HepG2 (cell line): ENCODE measurements around the gene GLIS1. TPM values are rescaled to one million over a fixed set of nuclear protein-coding genes. Genes with fewer than 3 reads are reported as not detected.

Source experiments
- ATAC-seq: fragments of 200-7000 bp; cut with Tn5 transposase; 3 replicates; pipeline ENCODE4 v1.9.1; 2020; ENCODE audit warnings: mild to moderate bottlenecking, moderate library complexity
- BruUV-seq: library from RNA; stranded (reverse); fragments of 400-500 nt; replicated peaks from 2 replicates; lab custom pipeline; 2021; lab: Mats Ljungman, UMichigan
- CTCF ChIA-PET: fragments of 300-600 bp; formaldehyde crosslinking; extraction: SDS; loops from one replicate; lab custom pipeline; 2021; ENCODE audit warnings: low total read pairs, inconsistent platforms, low intra/inter-chr PET ratio; lab: Yijun Ruan, JAX
- POLR2A ChIA-PET: fragments of 350-600 bp; sonication (Branson Sonifier 250); formaldehyde crosslinking; loops from one replicate; lab custom pipeline; 2020; ENCODE audit warnings: antibody characterized with exemption, inconsistent platforms; lab: Yijun Ruan, JAX
- DNase-seq: peaks from one replicate; pipeline ENCODE4 v3.0.0-alpha.2; 2015; ENCODE audit warnings: low spot score
- FAIRE-seq: peaks from 3 replicates; lab custom pipeline; 2011; peaks lifted over from hg19 to GRCh38; lab: Jason Lieb, UNC
- H2AFZ ChIP-seq: one replicate; pipeline ENCODE4 v1.6.1; 2011; ENCODE audit warnings: low read length, inconsistent platforms
- H3K27ac ChIP-seq: fragments of 300-600 bp; 3 replicates; pipeline ENCODE4 v1.8.0; 2011; ENCODE audit warnings: mixed run types, mild to moderate bottlenecking, mixed read lengths, low read length, inconsistent platforms; ENCODE audit not compliant: insufficient read depth; ENCODE audit errors: extremely low read length
- H3K27me3 ChIP-seq, 2 experiments: fragments of 200-600 bp in 1 of 2; 2 replicates in 1 of 2; 3 replicates in 1 of 2; pipeline versions ENCODE4 v1.6.0 to v1.8.0; 2011; ENCODE audit warnings: low read length in 2 of 2, mild to moderate bottlenecking in 2 of 2, moderate library complexity in 2 of 2, inconsistent platforms in 1 of 2; ENCODE audit not compliant: insufficient read depth in 2 of 2, control insufficient read depth in 1 of 2
- H3K36me3 ChIP-seq, 2 experiments: fragments of 200-600 bp in 1 of 2; replicated peaks in 1 of 2; 2 replicates in 1 of 2; 3 replicates in 1 of 2; pipeline versions ENCODE4 v1.5.1 to v1.8.0; 2011; ENCODE audit warnings: low read length in 2 of 2, inconsistent platforms in 1 of 2; ENCODE audit not compliant: insufficient read depth in 2 of 2, control insufficient read depth in 1 of 2
- H3K4me1 ChIP-seq: 2 replicates; pipeline ENCODE4 v1.5.1; 2012; ENCODE audit warnings: low read length, inconsistent platforms; ENCODE audit not compliant: insufficient read depth
- H3K4me2 ChIP-seq: 2 replicates; pipeline ENCODE4 v1.6.0; 2011; ENCODE audit warnings: low read depth, low read length, inconsistent platforms
- H3K4me3 ChIP-seq, 3 experiments: fragments of 200-600 bp in 1 of 3; sonication (generic), shearing (Covaris generic) in 1 of 3; replicated peaks in 1 of 3; 2 replicates each; pipeline ENCODE4 v1.5.1; 2011 to 2016; ENCODE audit warnings: low read length in 3 of 3, inconsistent platforms in 2 of 3, low read depth in 2 of 3, mild to moderate bottlenecking in 2 of 3, control low read depth in 1 of 3, mixed read lengths in 1 of 3; ENCODE audit not compliant: insufficient read depth in 1 of 3
- H3K79me2 ChIP-seq: one replicate; pipeline ENCODE4 v1.6.1; 2011; ENCODE audit warnings: low read length, inconsistent platforms; ENCODE audit not compliant: insufficient read depth
- H3K9ac ChIP-seq: 2 replicates; pipeline ENCODE4 v1.6.0; 2011; ENCODE audit warnings: mild to moderate bottlenecking, low read depth, low read length, inconsistent platforms; ENCODE audit not compliant: insufficient read depth
- H3K9me3 ChIP-seq: 2 replicates; pipeline ENCODE4 v1.5.1; 2012; ENCODE audit warnings: mild to moderate bottlenecking, low read length
- H4K20me1 ChIP-seq: 2 replicates; pipeline ENCODE4 v1.6.0; 2011; ENCODE audit warnings: inconsistent platforms, mild to moderate bottlenecking, low read length, moderate library complexity; ENCODE audit not compliant: insufficient read depth
- CHD4 ChIP-seq: fragments of 200-600 bp; sonication (generic); IDR thresholded peaks from 2 replicates; pipeline ENCODE4 v1.7.0; 2017; ENCODE audit warnings: mild to moderate bottlenecking, low read length, borderline replicate concordance
- KDM6A ChIP-seq: IDR thresholded peaks from 2 replicates; pipeline ENCODE4 v1.6.1; 2016; ENCODE audit warnings: low read depth
- KLF16 ChIP-seq, 2 experiments: sonication (generic) in 1 of 2; formaldehyde crosslinking in 1 of 2; IDR thresholded peaks; 2 replicates each; pipeline versions ENCODE4 v1.6.1 to v1.8.0; 2016 to 2023; ENCODE audit warnings: missing genetic modification reagents in 2 of 2, missing compliant biosample characterization in 1 of 2
- KMT2B ChIP-seq: IDR thresholded peaks from 2 replicates; pipeline ENCODE4 v1.6.1; 2016; ENCODE audit warnings: missing genetic modification reagents, missing compliant biosample characterization
- MATR3 ChIP-seq: sonication (generic); formaldehyde crosslinking; IDR thresholded peaks from 2 replicates; pipeline ENCODE4 v1.4.0; 2020; ENCODE audit warnings: missing genetic modification reagents
- NFIB ChIP-seq: sonication (generic); formaldehyde crosslinking; IDR thresholded peaks from 2 replicates; pipeline ENCODE4 v1.9.0; 2021; ENCODE audit warnings: missing genetic modification reagents, mild to moderate bottlenecking, borderline replicate concordance
- PTBP1 ChIP-seq: fragments of 200-400 bp; formaldehyde crosslinking; IDR thresholded peaks from 2 replicates; pipeline ENCODE4 v1.6.1; 2018; ENCODE audit warnings: low read length, low read depth; ENCODE audit not compliant: poor library complexity, severe bottlenecking
- TCF7 ChIP-seq: sonication (generic); IDR thresholded peaks from 2 replicates; pipeline ENCODE4 v1.6.1; 2016; ENCODE audit warnings: antibody characterized with exemption, low read depth
- TEAD3 ChIP-seq: optimal IDR thresholded peaks from 2 replicates; pipeline ENCODE3; 2016; ENCODE audit warnings: borderline replicate concordance
- TGIF2 ChIP-seq: IDR thresholded peaks from 2 replicates; pipeline ENCODE4 v1.6.1; 2016; ENCODE audit warnings: control low read depth, missing compliant biosample characterization
- ZBTB3 ChIP-seq: sonication (generic); formaldehyde crosslinking; IDR thresholded peaks from 2 replicates; pipeline ENCODE4 v1.4.0; 2020; ENCODE audit warnings: low read depth, mild to moderate bottlenecking, moderate library complexity, missing genetic modification reagents, borderline replicate concordance
- ZBTB38 ChIP-seq: sonication (generic); formaldehyde crosslinking; IDR thresholded peaks from 2 replicates; pipeline ENCODE4 v1.5.1; 2020; ENCODE audit warnings: mild to moderate bottlenecking, missing genetic modification reagents
- ZNF530 ChIP-seq: sonication (generic); formaldehyde crosslinking; IDR thresholded peaks from 2 replicates; pipeline ENCODE4 v1.5.0; 2020; ENCODE audit warnings: low read depth, mild to moderate bottlenecking, missing genetic modification reagents
- ZNF547 ChIP-seq: sonication (generic); formaldehyde crosslinking; IDR thresholded peaks from 2 replicates; pipeline ENCODE4 v1.5.1; 2020; ENCODE audit warnings: mild to moderate bottlenecking, missing genetic modification reagents
- ZSCAN20 ChIP-seq: sonication (generic); formaldehyde crosslinking; IDR thresholded peaks from 2 replicates; pipeline ENCODE4 v1.4.0; 2020; ENCODE audit warnings: missing genetic modification reagents, mild to moderate bottlenecking, borderline replicate concordance
- WGBS: methylation state at CpG from one replicate; pipeline ENCODE4 v1.1.6; 2017; ENCODE audit warnings: low lambda C conversion rate; 5-methylcytosine and 5-hydroxymethylcytosine counted together
- in situ Hi-C: cut with HindIII; loops from 2 replicates; pipeline ENCODE4 v1.10.0; 2017; ENCODE audit warnings: low pct_unique_long_range_greater_than_20kb; ENCODE audit not compliant: extremely low pct_ligation_motif_present
- intact Hi-C: fragments of 100-400 bp; cut with micrococcal nuclease; formaldehyde crosslinking; loops from one replicate; pipeline ENCODE4 v1.10.0; 2022; ENCODE audit not compliant: unreplicated experiment
- polyA plus RNA-seq, 8 experiments: library from polyadenylated mRNA; depleted of rRNA in 3 of 8; stranded (reverse) in 7 of 8; unstranded in 1 of 8; fragments of >200 nt; fragmentation: Illumina TruSeq in 4 of 8; extraction: Trizol in 4 of 8; gene quantifications; 2 replicates each; pipeline versions ENCODE4 v1.2.1 to v1.2.3, GENCODE V29; 2011 to 2016; ENCODE audit warnings: low read depth in 4 of 8, missing spikeins in 1 of 8, mixed read lengths in 1 of 8; ENCODE audit not compliant: insufficient read depth in 1 of 8
- total RNA-seq, 5 experiments: library from RNA; depleted of rRNA; stranded (reverse); fragments of >200 nt; fragmentation: Illumina TruSeq; extraction: Trizol; gene quantifications; 2 replicates each; pipeline ENCODE4 v1.2.3, GENCODE V29; 2016; ENCODE audit warnings: low read depth in 1 of 5
- TF ChIP-seq, protein P1 (sequence below): sonication (generic); formaldehyde crosslinking; IDR thresholded peaks from 2 replicates; pipeline ENCODE4 v1.5.0; 2020; ENCODE audit warnings: missing genetic modification reagents
- TF ChIP-seq, protein P2 (sequence below): sonication (generic); formaldehyde crosslinking; IDR thresholded peaks from 2 replicates; pipeline ENCODE4 v1.5.1; 2020; ENCODE audit warnings: mild to moderate bottlenecking, missing genetic modification reagents
- TF ChIP-seq, protein P3 (sequence below): sonication (generic); formaldehyde crosslinking; IDR thresholded peaks from 2 replicates; pipeline ENCODE4 v1.5.0; 2020; ENCODE audit warnings: missing genetic modification reagents, mild to moderate bottlenecking, borderline replicate concordance

The GLIS1 gene
- total and polyA plus RNA-seq, 2 of the 13 experiments (the other 11 are each of a cell fraction or from before 2014, with no cell fraction given), result 0.03 TPM; not detected in 1

DNA sequence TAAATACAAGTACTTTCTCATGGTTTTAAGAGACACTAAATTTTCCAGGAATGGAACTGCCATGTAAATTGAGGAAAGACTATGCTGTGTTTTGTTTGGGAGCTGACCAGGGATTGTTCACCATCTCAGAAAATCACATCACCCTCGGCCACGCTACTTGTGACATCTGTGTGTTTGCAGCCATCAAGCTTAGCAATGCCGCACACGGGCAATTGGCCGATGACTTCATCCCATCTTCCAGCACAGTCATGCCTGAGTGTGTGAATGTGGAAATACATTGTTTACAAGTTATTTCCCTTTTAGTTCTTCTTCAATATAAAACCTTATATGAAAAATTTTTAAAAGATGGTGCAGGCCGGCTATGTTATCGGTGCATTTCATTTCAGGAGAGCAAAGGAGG is 121.6 kb downstream of the GLIS1 start:
- no peak overlapping the region for H3K4me2 ChIP-seq
- WGBS, result 62% methylated on average over 7 of the region's 7 CpGs
- H3K9ac ChIP-seq, result no peak overlapping the region
- H3K9me3 ChIP-seq, result no peaks in the 10 kb centered on the region
- ATAC-seq (no peak), FAIRE-seq (no peak), DNase-seq (no peak)
- no peaks in the 10 kb centered on the region for H4K20me1 ChIP-seq
- no TSS peak for BruUV-seq
- no peaks in the 10 kb centered on the region for H3K36me3 ChIP-seq
- H2AFZ ChIP-seq, result no peak overlapping the region
- in situ Hi-C loops (no loop called here), intact Hi-C loops (no loop called here)
- H3K79me2 ChIP-seq, result no peaks in the 10 kb centered on the region
- POLR2A ChIA-PET, result no interaction called here
- no peak overlapping the region for H3K4me3 ChIP-seq
- CTCF ChIA-PET, result no interaction called here
- H3K4me1 ChIP-seq, result no peaks in the 10 kb centered on the region
- H3K27me3 ChIP-seq, result peaks cover 6 to 25% of the 10 kb centered on the region in 2 experiments; a peak in 4 of 5 replicates
- TF ChIP-seq TGIF2 (CRISPR knock-in tag), result no peak
- TF ChIP-seq NFIB (CRISPR knock-in tag), result no peak
- TF ChIP-seq ZNF530 (CRISPR knock-in tag), result no peak
- no peak for TF ChIP-seq KDM6A
- no peak for TF ChIP-seq KLF16 (CRISPR knock-in tag; IDR thresholded peaks at IDR 0.05)
- TF ChIP-seq ZNF547 (CRISPR knock-in tag), result no peak
- TF ChIP-seq ZSCAN20 (CRISPR knock-in tag), result no peak
- TF ChIP-seq, protein P1, sequence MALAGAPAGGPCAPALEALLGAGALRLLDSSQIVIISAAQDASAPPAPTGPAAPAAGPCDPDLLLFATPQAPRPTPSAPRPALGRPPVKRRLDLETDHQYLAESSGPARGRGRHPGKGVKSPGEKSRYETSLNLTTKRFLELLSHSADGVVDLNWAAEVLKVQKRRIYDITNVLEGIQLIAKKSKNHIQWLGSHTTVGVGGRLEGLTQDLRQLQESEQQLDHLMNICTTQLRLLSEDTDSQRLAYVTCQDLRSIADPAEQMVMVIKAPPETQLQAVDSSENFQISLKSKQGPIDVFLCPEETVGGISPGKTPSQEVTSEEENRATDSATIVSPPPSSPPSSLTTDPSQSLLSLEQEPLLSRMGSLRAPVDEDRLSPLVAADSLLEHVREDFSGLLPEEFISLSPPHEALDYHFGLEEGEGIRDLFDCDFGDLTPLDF (CRISPR knock-in tag), result no peak
- no peak for TF ChIP-seq ZBTB3
- TF ChIP-seq, protein P2, sequence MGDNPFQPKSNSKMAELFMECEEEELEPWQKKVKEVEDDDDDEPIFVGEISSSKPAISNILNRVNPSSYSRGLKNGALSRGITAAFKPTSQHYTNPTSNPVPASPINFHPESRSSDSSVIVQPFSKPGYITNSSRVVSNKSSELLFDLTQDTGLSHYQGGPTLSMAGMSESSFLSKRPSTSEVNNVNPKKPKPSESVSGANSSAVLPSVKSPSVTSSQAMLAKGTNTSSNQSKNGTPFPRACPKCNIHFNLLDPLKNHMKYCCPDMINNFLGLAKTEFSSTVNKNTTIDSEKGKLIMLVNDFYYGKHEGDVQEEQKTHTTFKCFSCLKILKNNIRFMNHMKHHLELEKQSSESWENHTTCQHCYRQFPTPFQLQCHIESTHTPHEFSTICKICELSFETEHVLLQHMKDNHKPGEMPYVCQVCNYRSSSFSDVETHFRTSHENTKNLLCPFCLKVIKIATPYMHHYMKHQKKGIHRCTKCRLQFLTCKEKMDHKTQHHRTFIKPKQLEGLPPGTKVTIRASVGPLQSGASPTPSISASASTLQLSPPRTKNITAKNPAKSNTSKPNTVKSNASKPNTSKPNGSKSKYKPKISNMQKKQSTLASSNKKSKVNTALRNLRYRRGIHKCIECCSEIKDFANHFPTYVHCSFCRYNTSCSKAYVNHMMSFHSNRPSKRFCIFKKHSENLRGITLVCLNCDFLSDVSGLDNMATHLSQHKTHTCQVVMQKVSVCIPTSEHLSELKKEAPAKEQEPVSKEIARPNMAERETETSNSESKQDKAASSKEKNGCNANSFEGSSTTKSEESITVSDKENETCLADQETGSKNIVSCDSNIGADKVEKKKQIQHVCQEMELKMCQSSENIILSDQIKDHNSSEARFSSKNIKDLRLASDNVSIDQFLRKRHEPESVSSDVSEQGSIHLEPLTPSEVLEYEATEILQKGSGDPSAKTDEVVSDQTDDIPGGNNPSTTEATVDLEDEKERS (CRISPR knock-in tag), result no peak
- TF ChIP-seq CHD4, result no peak
- TF ChIP-seq, protein P3, sequence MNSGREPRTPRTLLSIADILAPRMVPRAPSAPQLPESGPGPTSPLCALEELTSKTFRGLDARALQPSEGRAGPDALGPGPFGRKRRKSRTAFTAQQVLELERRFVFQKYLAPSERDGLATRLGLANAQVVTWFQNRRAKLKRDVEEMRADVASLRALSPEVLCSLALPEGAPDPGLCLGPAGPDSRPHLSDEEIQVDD (CRISPR knock-in tag), result no peak
- TF ChIP-seq TEAD3 (CRISPR knock-in tag), result no peak
- TF ChIP-seq ZBTB38 (CRISPR knock-in tag), result no peak
- no peak for TF ChIP-seq MATR3 (CRISPR knock-in tag)
- no peak for TF ChIP-seq TCF7
- TF ChIP-seq PTBP1, result no peak
- TF ChIP-seq KMT2B, result no peak
- no peak overlapping the region for H3K27ac ChIP-seq
